ENCODE results near the gene PNMA1. TPM values are rescaled to one million over a fixed set of nuclear protein-coding genes. Genes with fewer than 3 reads are reported as not detected.

The PNMA1 gene
- total RNA-seq, 4 donors from 2014 or later = 21.7 to 27.7 (median 24.7) TPM

- Histone ChIP-seq H3K9me3 (no peaks in the 10 kb centered on the region), H3K4me3 (replicated peaks in 1 of 3) (no peak overlapping the region), H3K27ac (no peak overlapping the region), H3K27me3 (no peaks in the 10 kb centered on the region), H3K4me1 (peaks cover 0 to 13% of the 10 kb centered on the region in 2 donors), H3K36me3 (peaks cover 49 to 57% of the 10 kb centered on the region in 2 donors)
- TF ChIP-seq POLR2A (IDR thresholded peaks at IDR 0.05) (no peak), CTCF (IDR thresholded peaks at IDR 0.05) (no peak)
- intact Hi-C loops (cut with DNase I) = no loop called here
- no peak for DNase-seq
Measured at GRCh38 chr14:73720636-73721035, 6.5 kb upstream of the PNMA1 start.

- no peak for DNase-seq
- Histone ChIP-seq H3K4me1 (peaks cover 0 to 5% of the 10 kb centered on the region in 2 donors), H3K27me3 (no peaks in the 10 kb centered on the region), H3K36me3 (peaks cover 40 to 48% of the 10 kb centered on the region in 2 donors), H3K27ac (no peak overlapping the region), H3K9me3 (no peaks in the 10 kb centered on the region), H3K4me3 (replicated peaks in 1 of 3) (no peak overlapping the region)
- no peak for TF ChIP-seq POLR2A (IDR thresholded peaks at IDR 0.05)
- no peak for TF ChIP-seq CTCF (IDR thresholded peaks at IDR 0.05)
- intact Hi-C loops (cut with DNase I) = no loop called here
- WGBS, 2 donors = 84 to 94% methylated on average over 8 of the region's 8 CpGs
Measured at GRCh38 chr14:73719791-73720190, 5.6 kb upstream of the PNMA1 start.

DNA sequence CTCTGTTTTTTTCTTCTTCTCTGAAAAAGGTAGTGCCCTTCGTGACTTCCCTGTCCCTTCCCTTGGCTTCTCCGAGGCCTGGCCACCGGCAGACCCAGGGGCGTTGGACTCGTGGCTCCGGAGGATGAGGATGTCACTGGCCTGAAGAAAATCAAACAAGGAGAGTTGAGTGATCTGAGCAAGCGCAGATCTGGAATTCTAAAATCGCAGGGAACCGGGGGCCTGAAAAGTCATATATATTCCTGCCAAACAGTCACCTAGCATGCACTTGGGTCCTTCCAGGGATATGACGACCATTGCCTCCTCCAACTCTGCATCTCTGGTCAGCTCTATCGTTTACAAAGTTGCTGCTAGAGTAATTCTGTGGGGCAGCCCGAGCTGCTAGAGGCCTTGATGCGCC lies 5.2 kb upstream of the PNMA1 start:
- DNase-seq = no peak
- TF ChIP-seq POLR2A (IDR thresholded peaks at IDR 0.05) (no peak), CTCF (IDR thresholded peaks at IDR 0.05) (no peak)
- H3K27me3 ChIP-seq = no peaks in the 10 kb centered on the region
- H3K4me1 ChIP-seq = peaks cover 0 to 5% of the 10 kb centered on the region in 2 donors
- H3K27ac ChIP-seq = no peak overlapping the region
- intact Hi-C loops (cut with DNase I) = no loop called here
- no peak overlapping the region for H3K4me3 ChIP-seq (replicated peaks in 1 of 3)
- H3K36me3 ChIP-seq = peaks cover 38 to 47% of the 10 kb centered on the region in 2 donors
- 93 to 96% methylated on average over 13 of the region's 13 CpGs for WGBS, 2 donors
- H3K9me3 ChIP-seq = no peaks in the 10 kb centered on the region

DNA sequence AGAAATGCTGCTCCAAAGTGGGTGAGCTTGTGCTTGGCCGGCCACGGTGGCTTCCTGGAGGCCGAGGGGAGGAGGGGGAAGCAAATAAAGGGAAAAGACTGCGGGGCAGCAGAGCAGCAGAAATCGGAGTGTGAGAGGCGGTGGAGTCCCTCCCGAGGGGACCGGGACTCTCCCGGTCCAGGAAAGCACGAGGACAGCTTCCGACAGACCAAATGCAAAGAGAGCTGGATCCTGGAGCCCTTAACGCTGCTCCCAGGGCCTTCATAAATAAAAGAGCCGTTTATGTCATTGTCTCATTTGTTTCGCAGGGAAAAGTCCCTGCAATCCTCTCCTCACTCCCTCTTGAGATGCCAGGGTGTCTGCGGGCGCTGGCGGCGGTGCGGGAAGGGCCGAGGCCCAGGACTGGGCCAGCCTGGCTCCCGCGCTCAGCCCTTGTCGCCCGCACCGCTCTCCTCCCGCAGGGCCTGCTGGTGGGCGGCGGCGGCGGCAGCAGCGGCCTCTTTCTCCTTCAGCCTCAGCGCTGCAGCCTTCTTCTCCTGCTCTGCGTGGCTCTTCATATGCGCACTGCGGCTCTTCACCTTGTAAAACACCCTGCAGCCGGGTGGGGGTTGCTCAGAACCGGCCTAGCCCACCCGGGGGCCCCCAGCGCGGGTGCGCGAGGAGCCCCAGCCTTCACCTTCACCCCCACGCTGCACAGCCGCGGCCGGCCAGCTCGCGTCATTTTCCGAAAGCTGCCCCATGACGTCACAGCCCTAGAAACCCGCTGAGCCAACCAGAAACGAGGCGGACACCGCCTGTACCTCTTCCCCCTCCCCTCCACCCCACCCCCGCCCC lies 4.5 kb upstream of the PNMA1 start:
- no peak for DNase-seq
- no peaks in the 10 kb centered on the region for H3K27me3 ChIP-seq
- H3K36me3 ChIP-seq = peaks cover 35 to 47% of the 10 kb centered on the region in 2 donors
- 76 to 81% methylated on average over 53 to 54 of the region's 55 CpGs for WGBS, 2 donors
- H3K4me1 ChIP-seq = peaks cover 0 to 5% of the 10 kb centered on the region in 2 donors
- H3K4me3 ChIP-seq (replicated peaks in 1 of 3) = no peak overlapping the region
- TF ChIP-seq POLR2A (IDR thresholded peaks at IDR 0.05) (no peak), CTCF (IDR thresholded peaks at IDR 0.05) (no peak)
- intact Hi-C loops (cut with DNase I) = no loop called here
- no peaks in the 10 kb centered on the region for H3K9me3 ChIP-seq
- H3K27ac ChIP-seq = peak overlapping the region in 1 of 3 donors; percentile 43

DNA sequence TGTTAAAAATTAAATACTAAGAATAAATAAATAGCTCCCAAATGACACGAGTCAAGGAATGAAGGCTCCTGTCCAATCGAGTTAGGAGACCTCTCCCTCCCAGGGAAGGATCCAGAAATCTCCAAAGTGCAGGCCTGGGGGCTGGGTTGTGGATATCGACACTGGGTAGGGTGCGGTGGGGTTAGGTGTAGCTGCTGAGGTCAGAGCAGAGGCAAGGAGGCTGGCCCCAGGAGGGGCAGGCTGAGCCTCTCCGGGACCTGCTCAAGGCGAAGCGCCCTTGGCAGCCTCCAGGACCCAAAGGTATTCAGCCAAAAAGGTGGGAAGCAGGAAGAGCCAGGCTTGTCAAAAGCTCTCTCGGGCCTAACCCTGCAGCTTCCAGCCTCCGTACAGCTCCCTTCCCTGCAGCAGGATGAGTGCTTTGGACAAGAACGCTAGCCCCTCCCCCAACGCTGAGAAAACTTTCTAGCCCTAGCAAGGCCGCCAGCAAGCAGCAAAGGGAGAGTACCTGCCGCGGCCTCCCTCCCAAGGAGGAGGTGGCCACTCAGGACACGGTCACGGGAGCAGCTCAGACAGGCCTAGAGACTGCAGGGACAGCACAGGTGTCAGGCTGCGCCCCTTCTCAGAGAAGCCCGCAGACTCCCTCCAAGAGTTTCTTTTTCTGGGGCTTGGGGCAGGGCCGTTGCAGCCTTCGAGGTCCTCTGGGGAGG lies 3.7 kb upstream of the PNMA1 start:
- Histone ChIP-seq H3K4me3 (replicated peaks in 1 of 3) (no peak overlapping the region), H3K36me3 (peaks cover 31 to 47% of the 10 kb centered on the region in 2 donors), H3K27me3 (no peaks in the 10 kb centered on the region), H3K9me3 (no peaks in the 10 kb centered on the region), H3K27ac (peak overlapping the region in 1 of 3 donors; percentile 43), H3K4me1 (peaks cover 4 to 8% of the 10 kb centered on the region in 2 donors)
- no peak for TF ChIP-seq CTCF (IDR thresholded peaks at IDR 0.05)
- TF ChIP-seq POLR2A (IDR thresholded peaks at IDR 0.05) = no peak
- 67 to 68% methylated on average over 16 to 20 of the region's 20 CpGs for WGBS, 2 donors
- peak; percentile 42 to 67 for DNase-seq
- intact Hi-C loops (cut with DNase I) = no loop called here
